ENCODE results near the gene AEN.

The AEN gene

GRCh38 chr15:88620995-88621772 lies at the start of gene AEN:
Gene AEN (plus strand): TSS chr15:88621340. CDS start chr15:88626210, 4,870 bp downstream.
- peak; percentile 96 for DNase-seq (ENCODE audit: low spot score)

- DNase-seq (ENCODE audit: low spot score) = no peak
Observed at GRCh38 chr15:88571852-88572259, 49.3 kb upstream of the AEN start.

- no peak for DNase-seq (ENCODE audit: low spot score)
Observed at GRCh38 chr15:88574077-88574476, 47.1 kb upstream of the AEN start.

- no peak for DNase-seq (ENCODE audit: low spot score)
Observed at GRCh38 chr15:88574655-88575054, 46.5 kb upstream of the AEN start.

GRCh38 chr15:88579322-88579721 lies 41.8 kb upstream of the AEN start:
- DNase-seq (ENCODE audit: low spot score) = no peak

GRCh38 chr15:88580532-88580931 lies 40.6 kb upstream of the AEN start:
- no peak for DNase-seq (ENCODE audit: low spot score)

- DNase-seq (ENCODE audit: low spot score) = no peak
Observed at GRCh38 chr15:88586401-88587162, 34.6 kb upstream of the AEN start.

- DNase-seq (ENCODE audit: low spot score) = no peak
Observed at GRCh38 chr15:88590759-88591158, 30.4 kb upstream of the AEN start.

GRCh38 chr15:88591384-88591783 lies 29.8 kb upstream of the AEN start:
- DNase-seq (ENCODE audit: low spot score) = no peak

GRCh38 chr15:88603885-88604284 lies 17.3 kb upstream of the AEN start:
- DNase-seq (ENCODE audit: low spot score) = no peak

GRCh38 chr15:88604381-88605188 lies 16.6 kb upstream of the AEN start:
- no peak for DNase-seq (ENCODE audit: low spot score)

- no peak for DNase-seq (ENCODE audit: low spot score)
Observed at GRCh38 chr15:88605189-88606069, 15.7 kb upstream of the AEN start.

GRCh38 chr15:88606070-88606794 lies 14.9 kb upstream of the AEN start:
- no peak for DNase-seq (ENCODE audit: low spot score)

GRCh38 chr15:88607951-88608350 lies 13.2 kb upstream of the AEN start:
- DNase-seq (ENCODE audit: low spot score) = no peak

GRCh38 chr15:88608607-88609181 lies 12.4 kb upstream of the AEN start:
- no peak for DNase-seq (ENCODE audit: low spot score)

GRCh38 chr15:88609344-88610090 lies 11.6 kb upstream of the AEN start:
- no peak for DNase-seq (ENCODE audit: low spot score)

- no peak for DNase-seq (ENCODE audit: low spot score)
Observed at GRCh38 chr15:88610701-88611231, 10.4 kb upstream of the AEN start.

GRCh38 chr15:88612186-88612796 lies 8.8 kb upstream of the AEN start:
- DNase-seq (ENCODE audit: low spot score) = no peak

All from CD4-positive, alpha-beta T cell treated with Interleukin-6 at 100 ng/mL for 8 hours (primary cell).